SK-N-SH treated with all-trans-retinoic acid at 6 μM for 48 hours (cell line): ENCODE measurements around the gene UBAP1.
A peak's percentile ranks its signal among the peaks of the same experiment; 100 is the strongest.
"Not testable (repeated sequence)": the region's sequence is repeated elsewhere in the genome, so short reads cannot be mapped to it uniquely, and the experiment has no call there.

Source experiments
- ATAC-seq: fragments of 200-7000 bp; cut with Tn5 transposase; 3 replicates; pipeline ENCODE4 v1.9.1; 2020; ENCODE audit warnings: mild to moderate bottlenecking, moderate library complexity
- BACH2 ChIP-seq: fragments of 250-450 bp; sonication (Bioruptor Pico); IDR thresholded peaks from 2 replicates; pipeline ENCODE4 v1.9.0; 2021; ENCODE audit warnings: mild to moderate bottlenecking, borderline replicate concordance
- CREB5 ChIP-seq: fragments of 250-450 bp; sonication (Bioruptor Pico); IDR thresholded peaks from 2 replicates; pipeline ENCODE4 v1.5.1; 2020; ENCODE audit warnings: low read depth, mild to moderate bottlenecking, moderate library complexity
- CSDC2 ChIP-seq: fragments of 250-450 bp; sonication (Bioruptor Pico); IDR thresholded peaks from 2 replicates; pipeline ENCODE4 v1.5.0; 2020; ENCODE audit warnings: mild to moderate bottlenecking, moderate library complexity
- GLIS3 ChIP-seq: fragments of 250-450 bp; sonication (Bioruptor Pico); IDR thresholded peaks from 2 replicates; pipeline ENCODE4 v1.5.0; 2020; ENCODE audit warnings: mild to moderate bottlenecking, moderate library complexity
- ISL1 ChIP-seq: fragments of 250-450 bp; sonication (Bioruptor Pico); IDR thresholded peaks from 2 replicates; pipeline ENCODE4 v2.1.2; 2022; ENCODE audit warnings: mild to moderate bottlenecking, moderate library complexity
- OSR1 ChIP-seq: fragments of 250-450 bp; sonication (Bioruptor Pico); IDR thresholded peaks from 2 replicates; pipeline ENCODE4 v1.8.0; 2022; ENCODE audit warnings: moderate library complexity, mild to moderate bottlenecking, inconsistent platforms
- PATZ1 ChIP-seq: fragments of 250-450 bp; sonication (Bioruptor Pico); IDR thresholded peaks from 2 replicates; pipeline ENCODE4 v1.8.0; 2020; ENCODE audit warnings: mild to moderate bottlenecking, moderate library complexity, borderline replicate concordance
- POU6F1 ChIP-seq: fragments of 250-450 bp; sonication (Bioruptor Pico); IDR thresholded peaks from 2 replicates; pipeline ENCODE4 v1.8.0; 2021; ENCODE audit warnings: low read depth, mild to moderate bottlenecking, moderate library complexity, borderline replicate concordance
- PPARA ChIP-seq: fragments of 250-450 bp; sonication (Bioruptor Pico); IDR thresholded peaks from 2 replicates; pipeline ENCODE4 v1.5.0; 2020; ENCODE audit warnings: mild to moderate bottlenecking, borderline replicate concordance
- RARB ChIP-seq: fragments of 250-450 bp; sonication (Bioruptor Pico); IDR thresholded peaks from 2 replicates; pipeline ENCODE4 v1.8.0; 2021; ENCODE audit warnings: mild to moderate bottlenecking, moderate library complexity
- TCF4 ChIP-seq: fragments of 250-450 bp; sonication (Bioruptor Pico); IDR thresholded peaks from 2 replicates; pipeline ENCODE4 v1.8.0; 2021; ENCODE audit warnings: mild to moderate bottlenecking, moderate library complexity, borderline replicate concordance
- TOX ChIP-seq: fragments of 250-450 bp; sonication (Bioruptor Pico); IDR thresholded peaks from 2 replicates; pipeline ENCODE4 v1.8.0; 2021; ENCODE audit warnings: mild to moderate bottlenecking, moderate library complexity, borderline replicate concordance
- ZC3H10 ChIP-seq: fragments of 250-450 bp; sonication (Bioruptor Pico); IDR thresholded peaks from 2 replicates; pipeline ENCODE4 v1.5.1; 2021; ENCODE audit warnings: mild to moderate bottlenecking, moderate library complexity
- ZFP3 ChIP-seq: fragments of 250-450 bp; sonication (Bioruptor Pico); IDR thresholded peaks from 2 replicates; pipeline ENCODE4 v1.5.0; 2020; ENCODE audit warnings: mild to moderate bottlenecking, moderate library complexity
- ZFP30 ChIP-seq: fragments of 450-650 bp; formaldehyde crosslinking; IDR thresholded peaks from 2 replicates; pipeline ENCODE4 v1.5.0; 2022; ENCODE audit warnings: mild to moderate bottlenecking, moderate library complexity
- ZNF8 ChIP-seq: fragments of 450-650 bp; formaldehyde crosslinking; IDR thresholded peaks from 2 replicates; pipeline ENCODE4 v1.5.0; 2020; ENCODE audit warnings: mild to moderate bottlenecking, moderate library complexity

The UBAP1 gene

GRCh38 chr9:34187891-34188240 lies 9.0 kb downstream of the UBAP1 start:
- ATAC-seq, result no peak
- TF ChIP-seq RARB (CRISPR knock-in tag) (no peak), BACH2 (CRISPR knock-in tag) (no peak), TCF4 (CRISPR knock-in tag) (no peak), TOX (CRISPR knock-in tag) (no peak), CSDC2 (CRISPR knock-in tag) (no peak), CREB5 (CRISPR knock-in tag) (no peak)
- TF ChIP-seq, all 23 proteins: peak for 0

- peak; percentile 51; the same call in 2 of the 3 replicates for ATAC-seq
- TF ChIP-seq ISL1 (CRISPR knock-in tag) (no peak), ZFP30 (CRISPR knock-in tag) (no peak), RARB (CRISPR knock-in tag) (no peak), PPARA (CRISPR knock-in tag) (no peak), GLIS3 (CRISPR knock-in tag) (no peak), ZNF8 (no peak), POU6F1 (CRISPR knock-in tag) (no peak), ZFP3 (no peak), ZC3H10 (CRISPR knock-in tag) (no peak), PATZ1 (CRISPR knock-in tag) (no peak)
Measured at GRCh38 chr9:34190996-34191892, 12.4 kb downstream of the UBAP1 start.

GRCh38 chr9:34195143-34195542 lies 16.3 kb downstream of the UBAP1 start:
- TF ChIP-seq BACH2 (CRISPR knock-in tag), result no peak
- TF ChIP-seq POU6F1 (CRISPR knock-in tag), result no peak
- TF ChIP-seq OSR1 (CRISPR knock-in tag), result no peak
- TF ChIP-seq CSDC2 (CRISPR knock-in tag), result no peak
- TF ChIP-seq CREB5 (CRISPR knock-in tag), result no peak
- TF ChIP-seq PATZ1 (CRISPR knock-in tag), result no peak
- TF ChIP-seq, all 23 proteins: peak for 0
- no peak for ATAC-seq

- not testable (repeated sequence) for ATAC-seq
Measured at GRCh38 chr9:34197286-34197685, 18.4 kb downstream of the UBAP1 start.
